Uterus (tissue), 4 donors: Measurements from ENCODE around the gene DCC. TPM values are rescaled to one million over a fixed set of nuclear protein-coding genes. Genes with fewer than 3 reads are reported as not detected.

Experiments used
- DNase-seq, 2 donors: peaks; one replicate each; pipeline ENCODE4 v3.0.0-alpha.2; 2019 to 2020
- H3K27ac ChIP-seq, 2 donors: fragments of 200-600 bp; sonication (generic); 1 replicate in 1 of 2; 2 replicates in 1 of 2; pipeline ENCODE4 v1.5.1; 2016 to 2018
- H3K27me3 ChIP-seq, 2 donors: fragments of 200-600 bp; sonication (generic); one replicate each; pipeline ENCODE4 v1.5.1; 2018 to 2019; ENCODE audit warnings: control low read depth in 1 of 2
- H3K36me3 ChIP-seq, 2 donors: fragments of 200-600 bp; sonication (generic); one replicate each; pipeline ENCODE4 v1.5.1; 2019; ENCODE audit warnings: control low read depth in 1 of 2
- H3K4me1 ChIP-seq, 2 donors: fragments of 200-600 bp; sonication (generic); one replicate each; pipeline ENCODE4 v1.5.1; 2018 to 2019; ENCODE audit warnings: control low read depth in 1 of 2
- H3K4me3 ChIP-seq, 2 donors: fragments of 200-600 bp; sonication (generic); 1 replicate in 1 of 2; 2 replicates in 1 of 2; pipeline ENCODE4 v1.5.1; 2018 to 2019; ENCODE audit warnings: mild to moderate bottlenecking in 1 of 2
- H3K9me3 ChIP-seq, 2 donors: fragments of 200-600 bp; sonication (generic); one replicate each; pipeline ENCODE4 v1.5.1; 2019; ENCODE audit warnings: control low read depth in 1 of 2
- POLR2A ChIP-seq, 2 donors: fragments of 450-650 bp; IDR thresholded peaks; one replicate each; pipeline ENCODE4 v1.6.1; 2016; ENCODE audit warnings: antibody characterized with exemption in 2 of 2, mild to moderate bottlenecking in 1 of 2, moderate library complexity in 1 of 2
- intact Hi-C: fragments of 100-400 bp; cut with DNase I; formaldehyde crosslinking; loops from one replicate; pipeline ENCODE4 v1.15.1; 2023; ENCODE audit warnings: low total_unique reads
- total RNA-seq, 4 donors: library from RNA; depleted of rRNA in 3 of 4; stranded (reverse); fragments of >200 nt in 3 of 4; gene quantifications; one replicate each; pipeline versions ENCODE4 v1.1.0 to v1.2.4, GENCODE V29; 2014 to 2023
- TF ChIP-seq, protein P1 (sequence below), 4 experiments: fragments of 200-600 bp in 2 of 4; fragments of 450-650 bp in 2 of 4; sonication (generic) in 2 of 4; IDR thresholded peaks; one replicate each; pipeline ENCODE4 v1.5.1; 2016 to 2019; ENCODE audit warnings: antibody characterized with exemption in 4 of 4, mild to moderate bottlenecking in 2 of 4, moderate library complexity in 1 of 4
- donor health status: DM: yes; HTN: yes; CAD: no.

Gene DCC
- total RNA-seq, 4 donors from 2014 or later: 0.40 to 3.2 TPM; not detected in 2

DNA sequence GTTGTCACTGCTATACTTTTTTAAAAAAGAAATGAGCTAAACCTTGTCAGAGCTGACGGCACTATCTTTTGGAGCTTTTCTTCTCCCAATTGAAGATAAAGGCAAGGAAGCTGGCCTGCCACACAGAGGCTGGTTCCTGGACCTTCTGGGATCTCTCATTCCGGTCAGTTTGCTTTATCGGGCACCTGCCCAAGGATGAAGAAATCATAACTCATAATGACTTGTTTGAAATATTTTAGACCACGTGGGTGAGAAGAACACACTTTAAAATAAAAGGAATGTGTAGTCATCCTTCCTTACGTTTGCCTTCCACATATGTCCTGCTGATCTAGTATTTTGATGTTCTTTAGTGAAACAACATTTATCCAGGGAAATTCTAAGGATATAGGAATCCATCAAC is 535.7 kb downstream of the DCC start:
- TF ChIP-seq, protein P1, sequence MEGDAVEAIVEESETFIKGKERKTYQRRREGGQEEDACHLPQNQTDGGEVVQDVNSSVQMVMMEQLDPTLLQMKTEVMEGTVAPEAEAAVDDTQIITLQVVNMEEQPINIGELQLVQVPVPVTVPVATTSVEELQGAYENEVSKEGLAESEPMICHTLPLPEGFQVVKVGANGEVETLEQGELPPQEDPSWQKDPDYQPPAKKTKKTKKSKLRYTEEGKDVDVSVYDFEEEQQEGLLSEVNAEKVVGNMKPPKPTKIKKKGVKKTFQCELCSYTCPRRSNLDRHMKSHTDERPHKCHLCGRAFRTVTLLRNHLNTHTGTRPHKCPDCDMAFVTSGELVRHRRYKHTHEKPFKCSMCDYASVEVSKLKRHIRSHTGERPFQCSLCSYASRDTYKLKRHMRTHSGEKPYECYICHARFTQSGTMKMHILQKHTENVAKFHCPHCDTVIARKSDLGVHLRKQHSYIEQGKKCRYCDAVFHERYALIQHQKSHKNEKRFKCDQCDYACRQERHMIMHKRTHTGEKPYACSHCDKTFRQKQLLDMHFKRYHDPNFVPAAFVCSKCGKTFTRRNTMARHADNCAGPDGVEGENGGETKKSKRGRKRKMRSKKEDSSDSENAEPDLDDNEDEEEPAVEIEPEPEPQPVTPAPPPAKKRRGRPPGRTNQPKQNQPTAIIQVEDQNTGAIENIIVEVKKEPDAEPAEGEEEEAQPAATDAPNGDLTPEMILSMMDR (IDR thresholded peaks at IDR 0.05): no peak
- TF ChIP-seq POLR2A (IDR thresholded peaks at IDR 0.05): no peak
- no peaks in the 10 kb centered on the region for H3K27me3 ChIP-seq
- H3K36me3 ChIP-seq: no peaks in the 10 kb centered on the region
- no peaks in the 10 kb centered on the region for H3K4me1 ChIP-seq
- H3K9me3 ChIP-seq: no peaks in the 10 kb centered on the region
- H3K27ac ChIP-seq: no peak overlapping the region
- no peak for DNase-seq
- intact Hi-C loops: no loop called here
- H3K4me3 ChIP-seq: no peak overlapping the region

DNA sequence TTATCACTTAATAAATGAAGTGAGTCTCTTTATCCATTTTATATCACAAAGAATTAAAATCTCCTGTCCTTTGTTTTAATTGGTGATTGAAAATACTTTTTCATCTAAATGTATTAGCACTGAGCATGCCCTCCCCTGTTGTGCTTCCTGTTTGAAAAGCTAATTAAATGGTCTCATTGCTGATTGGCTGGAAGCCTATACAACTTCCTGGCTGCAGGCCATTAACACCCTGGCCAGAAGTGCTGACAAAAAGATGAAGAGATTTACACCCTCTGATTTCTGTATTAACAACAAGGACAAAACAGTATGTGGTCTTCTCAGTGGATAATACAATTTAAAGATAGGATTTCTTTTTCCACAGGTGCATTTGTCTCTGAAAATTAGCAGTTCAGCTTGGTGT is 548.0 kb downstream of the DCC start:
- Histone ChIP-seq H3K27me3 (no peaks in the 10 kb centered on the region), H3K36me3 (no peaks in the 10 kb centered on the region), H3K27ac (no peak overlapping the region), H3K9me3 (no peaks in the 10 kb centered on the region), H3K4me3 (no peak overlapping the region), H3K4me1 (no peaks in the 10 kb centered on the region)
- no peak for DNase-seq
- no peak for TF ChIP-seq POLR2A (IDR thresholded peaks at IDR 0.05)
- TF ChIP-seq, protein P1 (IDR thresholded peaks at IDR 0.05): no peak
- intact Hi-C loops: no loop called here

DNA sequence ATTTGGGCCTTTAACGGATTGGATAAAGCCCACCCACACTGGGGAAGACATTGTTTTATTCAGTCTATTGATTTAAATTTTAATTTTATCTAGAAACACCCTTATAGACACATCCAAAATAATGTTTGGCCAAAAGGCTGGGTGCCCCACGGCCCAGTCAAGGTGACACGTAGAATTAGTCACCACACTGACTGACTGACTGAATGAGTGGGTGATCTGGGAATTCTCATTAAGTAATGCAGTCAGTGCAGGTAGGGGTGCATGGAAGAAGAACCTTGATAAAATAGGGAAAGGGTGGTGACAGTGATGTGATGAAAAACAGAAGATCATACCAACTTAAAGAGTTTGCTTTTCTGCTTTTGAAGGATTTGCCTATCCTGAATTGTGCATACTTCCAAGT is 554.8 kb downstream of the DCC start:
- intact Hi-C loops: no loop called here
- H3K36me3 ChIP-seq: no peaks in the 10 kb centered on the region
- no peaks in the 10 kb centered on the region for H3K9me3 ChIP-seq
- H3K27me3 ChIP-seq: no peaks in the 10 kb centered on the region
- TF ChIP-seq, protein P1 (IDR thresholded peaks at IDR 0.05): no peak
- TF ChIP-seq POLR2A (IDR thresholded peaks at IDR 0.05): no peak
- no peak overlapping the region for H3K27ac ChIP-seq
- no peak for DNase-seq
- H3K4me3 ChIP-seq: no peak overlapping the region
- no peaks in the 10 kb centered on the region for H3K4me1 ChIP-seq

DNA sequence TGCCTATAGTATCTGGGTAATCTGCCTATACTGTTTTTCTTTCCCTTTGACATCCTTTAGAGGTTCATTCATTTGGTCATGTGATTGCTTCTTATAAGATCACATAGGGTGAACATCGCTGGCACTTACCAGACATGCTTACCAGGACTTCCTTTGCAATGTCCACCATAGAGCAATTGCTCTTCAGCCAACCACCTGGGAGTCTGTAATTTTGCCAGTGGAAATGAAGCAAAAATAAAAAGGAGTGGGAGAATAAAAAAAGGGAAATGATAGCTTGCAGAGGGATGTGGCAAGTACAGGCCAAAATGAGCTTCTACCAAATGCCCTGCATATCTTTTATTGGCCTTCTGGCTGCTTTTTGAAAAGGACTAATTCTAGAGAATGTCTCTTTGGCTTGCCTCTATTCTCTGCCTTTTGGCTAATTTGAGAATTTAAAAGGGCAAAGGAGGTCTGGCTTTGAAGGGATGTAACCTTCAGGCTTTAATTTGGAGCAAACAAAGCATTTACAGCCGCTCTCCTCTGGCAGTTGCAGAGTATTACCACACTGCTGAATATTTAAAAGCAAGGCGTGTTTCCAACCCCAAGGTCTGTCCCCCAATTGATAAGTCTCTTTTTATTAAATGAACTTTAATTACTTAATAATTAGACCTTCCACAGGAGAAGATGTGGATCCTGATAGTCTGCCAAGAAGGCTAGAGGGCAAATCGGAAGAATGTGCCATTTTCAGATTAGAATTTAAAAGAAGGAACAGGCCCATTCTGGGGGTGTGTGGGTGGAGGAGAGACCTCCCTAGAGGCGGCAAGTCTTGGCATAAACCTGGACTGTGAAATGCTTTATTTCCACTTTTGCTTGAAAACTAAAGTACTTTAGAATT is 557.9 kb downstream of the DCC start:
- no peak for TF ChIP-seq POLR2A (IDR thresholded peaks at IDR 0.05)
- TF ChIP-seq, protein P1 (IDR thresholded peaks at IDR 0.05): no peak
- H3K36me3 ChIP-seq: no peaks in the 10 kb centered on the region
- no peak overlapping the region for H3K27ac ChIP-seq
- H3K4me1 ChIP-seq: no peaks in the 10 kb centered on the region
- H3K4me3 ChIP-seq: no peak overlapping the region
- intact Hi-C loops: no loop called here
- no peaks in the 10 kb centered on the region for H3K27me3 ChIP-seq
- no peaks in the 10 kb centered on the region for H3K9me3 ChIP-seq
- DNase-seq: no peak

DNA sequence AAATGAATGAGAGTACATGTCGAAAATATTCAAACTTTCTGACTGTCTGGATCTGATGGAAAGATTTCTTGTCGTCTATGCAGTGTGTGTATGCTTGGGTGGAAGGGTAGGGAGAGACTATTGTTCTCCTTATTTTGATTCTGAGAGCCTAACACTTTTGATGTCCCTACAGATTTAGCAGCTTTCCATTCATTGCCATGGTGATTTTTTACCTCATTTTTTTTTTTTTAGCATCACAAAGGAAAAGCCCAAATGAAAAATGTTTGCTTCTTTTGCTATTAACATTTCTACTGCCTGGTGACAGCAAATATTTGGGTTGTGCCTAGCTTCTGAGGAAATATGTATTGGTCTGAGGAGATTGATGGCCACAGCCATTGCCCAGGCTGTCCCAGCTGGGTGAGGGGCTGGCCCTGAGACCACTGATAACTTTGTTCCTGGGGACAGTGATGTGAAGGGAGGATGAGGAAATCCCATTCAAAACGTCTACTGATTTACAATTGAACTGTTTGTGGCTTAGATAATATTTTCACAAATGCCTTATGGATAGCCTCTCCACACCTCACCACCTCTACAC is 558.6 kb downstream of the DCC start:
- no peak for DNase-seq
- Histone ChIP-seq H3K36me3 (no peaks in the 10 kb centered on the region), H3K4me3 (no peak overlapping the region), H3K9me3 (no peaks in the 10 kb centered on the region), H3K27ac (no peak overlapping the region), H3K27me3 (no peaks in the 10 kb centered on the region), H3K4me1 (no peaks in the 10 kb centered on the region)
- TF ChIP-seq, protein P1 (IDR thresholded peaks at IDR 0.05): no peak
- intact Hi-C loops: no loop called here
